Measurements from ENCODE around the gene KIF16B.

Gene KIF16B

GRCh38 chr20:16392346-16392745, 180.9 kb downstream of the KIF16B start:
- DNase-seq = no peak

- DNase-seq = no peak
Measured at GRCh38 chr20:16390991-16391390, 182.3 kb downstream of the KIF16B start.

- no peak for DNase-seq
Measured at GRCh38 chr20:16388731-16389130, 184.5 kb downstream of the KIF16B start.

GRCh38 chr20:16387666-16388065, 185.6 kb downstream of the KIF16B start:
- no peak for DNase-seq

- DNase-seq = no peak
Measured at GRCh38 chr20:16385891-16386290, 187.4 kb downstream of the KIF16B start.

GRCh38 chr20:16385462-16385861, 187.8 kb downstream of the KIF16B start:
- DNase-seq = no peak

- no peak for DNase-seq
Measured at GRCh38 chr20:16381444-16381843, 191.8 kb downstream of the KIF16B start.

- no peak for DNase-seq
Measured at GRCh38 chr20:16378712-16379370, 194.4 kb downstream of the KIF16B start.

GRCh38 chr20:16378122-16378521, 195.1 kb downstream of the KIF16B start:
- DNase-seq = no peak

- DNase-seq = no peak
Measured at GRCh38 chr20:16369441-16369840, 203.8 kb downstream of the KIF16B start.

GRCh38 chr20:16368645-16369292, 204.5 kb downstream of the KIF16B start:
- no peak for DNase-seq

- no peak for DNase-seq
Measured at GRCh38 chr20:16367948-16368560, 205.2 kb downstream of the KIF16B start.

GRCh38 chr20:16366529-16366928, 206.7 kb downstream of the KIF16B start:
- DNase-seq = no peak

GRCh38 chr20:16364320-16364687, 208.9 kb downstream of the KIF16B start:
- DNase-seq = no peak

- DNase-seq = no peak
Measured at GRCh38 chr20:16363506-16364319, 209.5 kb downstream of the KIF16B start.

- DNase-seq = no peak
Measured at GRCh38 chr20:16362642-16363041, 210.6 kb downstream of the KIF16B start.

GRCh38 chr20:16360668-16361067, 212.6 kb downstream of the KIF16B start:
- DNase-seq = no peak

- DNase-seq = no peak
Measured at GRCh38 chr20:16353417-16353781, 219.8 kb downstream of the KIF16B start.

GRCh38 chr20:16352751-16353416, 220.4 kb downstream of the KIF16B start:
- DNase-seq = no peak

- DNase-seq = no peak
Measured at GRCh38 chr20:16352321-16352720, 220.9 kb downstream of the KIF16B start.

- DNase-seq = no peak
Measured at GRCh38 chr20:16351415-16351814, 221.8 kb downstream of the KIF16B start.

- DNase-seq = no peak
Measured at GRCh38 chr20:16350465-16350864, 222.8 kb downstream of the KIF16B start.
